Stimulated activated CD4-positive, alpha-beta T cell treated with anti-CD3 and anti-CD28 coated beads, Interleukin-15, amount 100 ng/mL, for 24 hours (primary cell): ENCODE data around the gene LRRC8B.
A peak's percentile ranks its signal among the peaks of the same experiment; 100 is the strongest.
"Not testable (repeated sequence)": the region's sequence is repeated elsewhere in the genome, so short reads cannot be mapped to it uniquely, and the experiment has no call there.

ENCODE experiments used
- DNase-seq: peaks from one replicate; pipeline ENCODE4 v3.0.0-alpha.2; 2020

LRRC8B gene

DNA sequence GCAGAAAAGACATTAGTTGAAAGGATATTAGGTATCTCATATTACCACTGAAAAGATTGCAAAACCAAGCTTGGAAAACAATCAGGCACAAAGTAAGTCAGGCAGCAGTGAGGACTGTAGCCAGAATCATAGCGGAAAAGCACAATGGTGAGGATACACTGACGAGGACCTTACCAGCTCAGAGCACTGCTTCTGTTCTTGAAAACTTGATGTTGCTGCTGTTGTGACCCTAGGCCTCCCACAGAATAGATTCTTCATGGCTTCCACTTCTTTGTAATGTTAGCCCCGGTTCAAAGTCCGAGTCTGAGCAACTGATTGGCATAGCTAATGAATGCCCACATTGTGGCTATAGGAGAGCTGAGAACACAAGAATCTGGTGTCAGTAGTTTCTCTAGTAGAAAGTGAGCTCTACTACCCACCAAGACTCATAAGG is 63.1 kb downstream of the LRRC8B start:
- DNase-seq: no peak

DNA sequence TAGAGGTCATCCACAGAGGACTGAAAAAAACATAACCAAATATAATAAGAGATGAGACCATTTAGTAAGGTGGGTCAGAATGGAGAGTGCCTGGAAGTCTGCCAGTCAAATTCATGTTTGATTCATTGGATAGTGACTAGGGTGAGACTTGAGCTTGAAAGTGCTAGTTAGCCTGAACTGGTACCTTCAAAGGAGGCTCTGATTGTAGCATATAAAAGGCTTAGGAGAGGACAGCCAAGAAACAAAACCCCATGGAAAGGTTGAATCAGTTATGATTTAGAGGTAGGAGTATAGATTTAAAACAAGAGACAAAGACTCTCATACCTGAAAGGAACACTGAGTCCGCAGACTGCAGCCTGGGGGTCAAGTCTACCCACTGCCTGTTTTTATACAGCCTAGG is 63.9 kb downstream of the LRRC8B start:
- DNase-seq: no peak

DNA sequence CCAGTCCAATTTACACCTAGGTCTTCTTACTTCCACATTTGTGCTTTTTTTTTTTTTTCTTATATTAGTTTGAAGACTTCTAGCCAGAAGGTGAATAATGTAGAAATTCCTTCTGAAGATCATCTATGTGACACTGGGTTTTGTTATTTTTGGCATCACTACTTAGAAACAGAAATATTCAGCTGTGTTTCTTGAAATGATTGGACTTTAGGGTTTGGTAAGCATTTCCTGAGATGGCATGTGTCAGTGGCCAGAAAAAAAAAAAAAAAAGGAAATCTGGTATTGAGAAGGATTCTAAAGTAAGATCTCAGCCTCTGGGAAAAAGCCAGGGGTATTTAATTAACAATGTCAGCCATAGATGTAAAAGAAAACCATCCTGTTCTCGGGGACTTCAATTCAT is 64.9 kb downstream of the LRRC8B start:
- no peak for DNase-seq

DNA sequence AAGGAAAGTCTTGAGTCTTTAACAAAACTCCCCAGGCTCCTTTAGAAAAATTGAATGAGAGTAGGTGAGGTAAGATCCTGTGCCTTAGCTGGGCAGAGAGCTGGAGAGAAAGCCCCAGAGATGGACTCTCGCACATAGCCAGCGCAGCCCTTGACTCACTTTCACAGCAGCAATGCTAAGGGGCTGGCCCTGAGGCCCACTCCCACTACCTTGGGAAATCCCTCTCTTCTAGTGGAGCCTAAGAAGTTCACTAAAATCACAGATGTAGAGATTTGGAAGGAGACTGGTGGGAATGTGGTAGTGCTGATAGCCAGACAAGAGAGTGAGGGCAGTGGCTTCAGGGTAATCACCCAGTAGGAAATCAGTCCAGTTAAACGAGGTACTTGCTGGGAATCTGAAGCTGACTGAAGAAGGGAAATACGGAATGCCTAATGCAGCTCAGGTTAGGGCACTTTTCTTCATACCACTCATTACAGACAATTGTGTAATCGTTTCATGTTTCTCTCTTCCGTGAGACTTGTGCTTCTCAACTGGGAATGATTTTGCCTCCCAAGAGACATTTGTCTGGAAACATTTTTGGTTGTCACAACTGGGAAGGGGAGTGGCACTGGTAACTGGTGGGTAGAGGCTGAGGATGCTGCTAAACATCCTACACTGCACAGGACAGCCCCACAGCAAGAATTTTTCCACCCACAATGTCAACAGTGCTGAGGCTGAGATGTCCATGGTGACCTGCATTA is 65.9 kb downstream of the LRRC8B start:
- DNase-seq: peak; percentile 25

DNA sequence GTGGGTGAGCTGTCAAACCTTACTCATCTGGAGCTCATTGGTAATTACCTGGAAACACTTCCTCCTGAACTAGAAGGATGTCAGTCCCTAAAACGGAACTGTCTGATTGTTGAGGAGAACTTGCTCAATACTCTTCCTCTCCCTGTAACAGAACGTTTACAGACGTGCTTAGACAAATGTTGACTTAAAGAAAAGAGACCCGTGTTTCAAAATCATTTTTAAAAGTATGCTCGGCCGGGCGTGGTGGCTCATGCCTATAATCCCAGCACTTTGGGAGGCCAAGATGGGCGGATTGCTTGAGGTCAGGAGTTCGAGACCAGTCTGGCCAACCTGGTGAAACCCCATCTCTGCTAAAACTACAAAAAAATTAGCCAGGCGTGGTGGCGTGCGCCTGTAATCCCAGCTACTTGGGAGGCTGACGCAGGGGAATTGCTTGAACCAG is 68.3 kb downstream of the LRRC8B start:
- not testable (repeated sequence) for DNase-seq

DNA sequence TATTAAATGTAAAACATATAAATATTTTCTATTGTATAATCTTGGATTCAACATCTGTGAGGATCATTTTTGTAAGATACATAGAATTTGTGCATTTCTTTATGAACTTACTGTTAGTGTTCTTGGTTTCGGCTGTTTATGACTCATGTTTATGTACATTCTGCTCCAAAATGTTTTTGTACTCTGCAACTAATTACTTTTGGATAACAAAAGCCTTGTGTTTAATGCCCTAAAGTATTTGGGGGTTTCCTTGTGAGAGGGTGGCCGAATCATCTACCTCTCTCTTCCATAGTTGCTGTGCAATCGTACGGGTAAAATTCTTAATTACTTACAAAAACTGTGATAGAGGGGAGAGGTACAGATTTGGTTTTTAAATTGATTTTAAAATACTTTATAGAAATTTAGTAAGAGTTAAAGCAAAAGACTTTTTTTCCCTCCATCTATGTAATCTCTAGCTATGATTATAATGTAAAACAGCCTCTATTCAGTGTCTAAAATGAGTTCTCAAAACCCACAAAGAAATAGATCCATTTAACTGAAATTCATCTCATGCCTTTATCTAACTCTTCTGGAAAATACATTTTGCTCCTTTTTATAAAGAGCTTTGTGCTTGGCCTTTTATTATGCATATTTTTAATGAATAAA is 69.6 kb downstream of the LRRC8B start:
- DNase-seq: no peak

DNA sequence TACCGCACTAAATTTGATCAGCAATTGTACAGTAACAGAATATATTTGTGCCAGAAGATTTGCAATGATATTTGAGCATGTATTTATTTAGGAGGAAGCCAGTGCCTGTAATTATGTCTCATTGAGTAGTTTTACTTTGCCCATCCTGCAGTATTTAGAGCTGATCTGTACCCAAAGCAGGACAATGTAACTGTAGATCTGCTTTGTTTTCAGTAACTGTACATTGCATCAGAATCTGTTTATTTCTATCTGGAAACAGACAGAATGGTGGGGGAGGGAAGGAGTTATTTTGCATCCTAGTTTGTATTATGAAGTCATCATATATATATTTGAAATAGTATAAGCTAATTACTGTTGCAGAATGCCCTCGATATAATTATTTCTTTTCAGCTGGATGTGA is 72.1 kb downstream of the LRRC8B start:
- no peak for DNase-seq

DNA sequence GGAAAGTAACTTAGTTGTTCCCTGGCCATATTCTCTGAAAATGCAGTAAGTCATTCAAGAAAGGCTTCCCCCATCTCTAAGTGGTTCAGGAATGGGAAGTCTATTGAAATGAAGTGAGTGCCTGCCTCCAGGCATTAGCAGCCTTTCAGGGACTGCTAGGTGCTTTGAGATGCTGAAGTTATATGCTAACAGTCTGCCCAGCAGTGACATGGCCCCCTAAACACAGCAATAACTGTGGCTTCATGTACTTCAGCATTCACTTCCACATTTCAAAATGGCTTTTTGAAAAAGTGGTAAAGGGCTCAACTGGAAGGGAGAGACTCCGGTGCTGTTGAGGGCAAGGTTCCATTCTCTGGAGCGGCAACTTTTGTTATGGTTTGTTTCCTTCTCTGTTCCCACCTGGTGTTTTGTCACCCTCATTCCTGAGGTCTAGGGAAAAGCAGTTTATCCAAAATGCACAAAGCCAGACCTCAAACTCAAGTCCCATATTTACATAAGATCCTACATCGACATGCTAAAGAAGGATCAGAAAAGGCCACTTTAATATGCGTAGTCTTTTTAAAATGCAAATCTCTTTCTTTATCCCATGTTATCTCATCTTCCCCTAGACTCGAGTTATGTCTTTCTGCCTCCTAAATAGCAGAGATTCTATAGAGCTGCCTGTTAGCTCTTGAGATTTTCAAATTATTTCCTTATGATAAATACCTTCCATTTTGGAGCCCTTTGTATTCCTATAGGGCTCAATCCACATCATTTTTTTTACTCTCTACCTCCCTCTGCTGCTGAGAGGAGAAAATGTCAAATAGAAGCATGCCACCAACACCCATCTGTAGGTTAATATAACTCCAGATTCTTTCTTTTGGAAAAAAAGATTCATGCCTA is 74.1 kb downstream of the LRRC8B start:
- no peak for DNase-seq

DNA sequence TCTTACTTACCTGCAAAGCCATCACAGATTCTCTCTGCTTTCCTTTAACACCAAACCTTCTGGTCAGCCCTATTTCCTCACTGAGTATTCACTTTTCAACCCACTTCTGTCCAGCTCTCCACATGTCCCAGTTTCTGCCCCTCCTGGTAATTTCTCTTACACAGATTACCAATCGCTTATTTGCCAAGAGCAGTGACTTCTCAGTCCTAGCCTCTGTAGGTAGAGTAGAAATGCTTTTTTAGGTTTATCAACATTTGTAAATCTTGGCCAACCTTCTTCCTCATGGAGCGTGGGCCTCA is 74.7 kb downstream of the LRRC8B start:
- no peak for DNase-seq

DNA sequence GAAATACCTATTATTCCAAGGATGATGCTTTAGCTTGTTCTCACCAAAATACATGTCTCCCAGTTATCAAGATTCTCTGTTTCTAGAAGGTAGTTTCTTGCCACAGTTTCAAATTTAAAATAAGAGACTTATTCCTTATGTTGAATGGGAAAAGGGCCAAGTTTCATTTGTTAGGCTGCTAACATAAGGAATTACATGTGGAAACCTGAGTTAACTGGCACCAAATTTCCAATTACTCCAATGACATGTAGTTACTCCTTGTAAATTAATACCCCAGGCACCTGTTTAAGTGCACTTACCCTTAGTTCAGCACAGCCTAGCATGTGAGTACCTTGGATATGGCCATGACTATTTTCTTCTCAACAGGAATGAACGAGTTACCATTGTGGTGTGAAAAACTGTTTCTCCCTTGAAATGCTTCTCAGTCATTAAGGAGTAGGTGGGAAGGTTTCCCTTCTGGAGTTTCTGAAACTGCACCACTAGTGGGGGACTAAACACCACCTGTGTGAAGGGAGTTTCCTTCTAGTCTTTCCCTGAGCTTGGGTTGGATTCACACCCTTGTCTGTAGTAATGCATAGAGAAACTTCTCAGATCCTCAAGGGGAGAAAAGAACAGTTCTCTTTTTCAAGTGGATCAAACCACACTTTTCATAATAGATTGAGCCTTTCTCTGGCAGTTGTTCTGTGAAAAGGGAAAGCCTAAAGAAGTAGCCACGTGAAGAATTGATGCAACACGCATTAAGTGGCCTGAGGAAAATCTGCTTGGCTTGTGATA is 76.0 kb downstream of the LRRC8B start:
- no peak for DNase-seq

DNA sequence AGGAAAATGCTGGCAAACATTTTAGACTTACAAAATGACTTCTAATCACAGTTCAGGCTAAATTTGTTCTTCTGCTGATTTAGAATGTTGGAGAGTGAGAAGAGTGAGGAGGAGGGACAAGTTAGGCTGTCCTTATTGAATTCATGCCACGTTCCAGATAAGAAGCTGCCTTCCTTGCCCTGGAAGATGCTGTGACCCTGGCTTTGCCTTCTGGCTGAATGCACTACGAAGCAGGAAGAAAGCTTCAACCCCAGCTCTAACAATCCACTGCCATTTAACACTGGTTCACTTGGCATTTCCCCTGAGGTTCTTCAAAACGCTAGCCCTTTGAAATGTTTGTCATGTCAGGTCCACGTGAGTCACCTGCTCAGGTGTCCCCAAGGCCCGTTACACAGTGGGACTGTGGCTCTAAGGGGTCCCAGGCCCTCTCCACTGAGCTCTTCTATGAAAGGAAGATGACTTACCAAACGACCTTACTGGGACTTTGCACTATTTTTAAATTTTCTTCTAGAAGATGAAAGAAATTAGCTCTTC is 78.3 kb downstream of the LRRC8B start:
- peak; percentile 37 for DNase-seq

DNA sequence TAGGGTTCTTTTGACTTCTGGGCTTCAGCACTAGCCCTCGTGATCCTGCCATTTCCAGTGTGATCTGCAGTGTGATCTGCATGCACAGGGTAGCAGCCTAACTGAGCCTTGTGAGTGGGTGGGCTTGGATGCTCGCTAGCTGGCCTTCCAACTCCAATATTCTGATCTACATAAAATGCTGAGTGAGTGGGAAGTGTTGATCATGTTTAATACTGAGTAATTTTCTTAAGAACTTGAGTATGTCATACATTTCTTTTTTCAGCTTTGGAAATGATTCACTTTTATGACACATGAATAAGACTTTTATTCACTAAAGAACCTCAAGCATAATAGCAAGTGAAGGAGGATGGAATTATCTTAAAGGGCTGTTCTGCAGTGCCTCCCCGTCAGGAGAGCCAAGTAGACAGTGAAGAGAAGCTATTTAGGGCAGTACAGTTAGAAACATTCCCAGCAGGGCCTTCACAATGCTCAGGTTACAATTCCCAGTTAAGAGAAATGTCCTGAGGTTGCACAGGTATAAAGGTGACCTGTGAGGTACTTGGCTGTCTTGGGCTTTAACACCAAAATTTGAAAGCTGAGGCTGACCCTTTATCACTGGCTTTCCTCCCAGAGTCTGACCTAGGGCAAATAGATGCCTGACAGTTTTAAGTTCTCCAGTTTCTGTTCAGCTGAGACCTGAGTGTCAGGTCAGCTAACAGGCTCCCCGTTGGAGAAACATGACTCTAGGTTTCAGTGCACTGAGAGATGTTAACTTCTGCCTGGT is 79.2 kb downstream of the LRRC8B start:
- peak; percentile 75 for DNase-seq

DNA sequence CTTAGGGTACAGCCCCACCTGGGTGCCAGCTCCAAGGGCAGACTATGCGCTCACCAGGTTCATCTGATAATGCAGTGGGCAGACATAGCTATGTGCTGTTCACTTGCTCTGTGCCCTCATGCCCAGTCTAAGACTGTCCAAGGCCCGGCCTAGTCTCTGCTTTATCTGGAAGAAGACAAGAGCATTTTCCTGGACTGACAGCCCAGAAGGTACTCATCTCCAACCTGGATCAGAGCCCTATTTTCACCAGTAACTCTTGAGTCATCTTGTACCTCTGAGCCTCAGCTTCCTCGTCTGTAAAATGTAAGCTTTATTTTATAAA is 79.7 kb downstream of the LRRC8B start:
- DNase-seq: peak; percentile 46

DNA sequence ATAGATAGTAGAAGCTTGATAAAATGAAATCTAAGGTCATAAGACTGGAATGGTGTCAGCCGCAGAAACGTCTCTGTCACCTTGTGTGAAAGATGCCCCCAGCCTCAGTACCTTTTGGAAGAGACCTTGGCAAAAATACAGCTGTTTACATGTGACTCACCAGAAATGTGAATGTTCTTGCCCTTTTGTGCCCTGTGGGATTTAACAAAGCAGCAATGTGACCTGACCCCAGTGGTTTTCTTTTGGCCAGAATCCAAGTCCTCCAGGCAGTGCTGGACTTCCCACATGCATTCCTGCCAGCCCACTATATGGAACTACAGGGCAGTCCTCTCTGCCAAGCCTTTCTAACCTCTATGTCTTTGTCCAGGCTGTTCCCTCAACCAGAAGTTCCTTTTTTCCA is 81.1 kb downstream of the LRRC8B start:
- no peak for DNase-seq

DNA sequence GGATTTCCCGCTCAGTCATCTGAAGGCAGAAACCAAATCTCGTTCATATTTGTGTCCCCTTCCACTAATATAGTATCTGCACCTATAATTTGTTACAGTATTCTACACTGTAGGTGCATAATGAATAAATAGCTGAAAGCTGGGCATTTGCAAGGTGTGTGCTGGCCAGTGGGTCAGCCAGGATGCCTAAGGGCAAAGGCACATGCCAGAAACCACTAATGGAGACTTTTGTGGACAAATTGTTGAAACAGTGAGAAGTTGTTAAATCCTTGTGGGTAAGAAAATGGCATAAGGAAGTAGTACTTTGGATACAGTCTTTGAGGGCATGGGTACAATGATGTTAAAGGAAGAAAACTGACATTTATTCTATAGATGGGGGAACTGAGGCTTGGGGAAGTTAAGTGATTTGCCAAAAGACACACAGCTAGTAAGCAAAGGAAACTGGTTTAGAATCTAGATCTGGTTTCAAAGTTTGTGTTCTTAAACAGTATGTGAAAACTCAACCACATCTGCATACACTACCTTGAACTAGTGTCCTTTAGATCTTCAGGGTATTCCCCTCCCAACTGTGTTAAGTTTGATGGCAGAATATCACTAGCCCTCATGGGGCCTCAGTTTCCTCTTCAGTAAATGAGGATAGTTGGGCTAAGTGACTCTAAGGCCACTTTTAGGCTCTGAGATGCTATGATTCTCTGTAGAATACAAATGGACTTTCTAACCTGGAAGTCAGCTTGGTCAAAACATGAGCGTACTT is 81.8 kb downstream of the LRRC8B start:
- no peak for DNase-seq

DNA sequence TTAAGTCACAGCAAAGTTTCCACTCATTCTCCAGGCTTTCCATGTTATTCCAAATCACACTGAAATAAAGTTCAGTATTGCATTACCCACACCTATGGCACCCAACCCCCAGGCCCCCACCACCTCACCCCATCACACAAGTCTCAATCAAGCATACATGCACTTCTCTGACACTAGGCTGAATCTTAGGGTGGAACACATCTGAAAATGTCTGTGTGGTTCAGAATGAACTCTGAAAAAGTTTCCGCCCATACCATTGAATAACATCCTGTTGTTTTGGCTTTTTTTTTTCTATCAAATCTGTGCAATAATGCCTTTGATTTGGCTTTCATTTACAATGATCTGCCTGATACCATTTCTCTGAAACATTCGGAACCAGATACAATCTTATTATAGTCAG is 82.5 kb downstream of the LRRC8B start:
- peak; percentile 40 for DNase-seq

DNA sequence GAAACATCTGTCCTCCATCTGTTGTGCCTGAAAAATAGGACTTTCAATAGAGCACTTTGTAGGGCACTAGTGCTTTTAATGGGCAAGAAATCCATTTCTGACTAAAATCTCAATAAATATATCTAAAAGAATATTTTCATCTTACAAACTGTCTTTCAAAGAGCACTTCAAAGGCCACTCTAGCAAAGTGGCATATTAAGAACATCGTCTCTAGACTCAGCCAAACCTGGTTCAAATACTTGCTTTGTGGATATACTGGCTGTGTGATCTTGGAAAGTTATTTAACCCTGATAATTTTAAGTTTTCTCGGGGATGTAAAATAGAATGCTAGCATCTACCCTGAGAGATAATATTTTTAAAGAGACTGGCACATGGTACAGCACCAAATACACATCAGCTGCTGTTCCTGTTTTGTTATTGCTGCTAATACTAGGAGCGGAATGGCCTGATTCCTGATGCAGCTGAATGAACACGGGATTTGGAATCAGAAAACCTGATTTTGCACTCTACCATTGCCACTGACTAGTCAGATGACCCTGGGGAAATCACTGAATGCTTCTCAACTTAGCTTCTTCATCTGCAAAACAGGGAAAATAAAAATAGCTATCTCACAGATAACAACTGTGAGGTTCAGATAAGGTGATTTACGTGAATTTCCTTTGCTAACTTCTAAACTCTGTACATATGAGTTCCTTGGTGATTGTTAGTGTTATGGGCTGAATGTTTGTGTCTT is 83.1 kb downstream of the LRRC8B start:
- DNase-seq: no peak

DNA sequence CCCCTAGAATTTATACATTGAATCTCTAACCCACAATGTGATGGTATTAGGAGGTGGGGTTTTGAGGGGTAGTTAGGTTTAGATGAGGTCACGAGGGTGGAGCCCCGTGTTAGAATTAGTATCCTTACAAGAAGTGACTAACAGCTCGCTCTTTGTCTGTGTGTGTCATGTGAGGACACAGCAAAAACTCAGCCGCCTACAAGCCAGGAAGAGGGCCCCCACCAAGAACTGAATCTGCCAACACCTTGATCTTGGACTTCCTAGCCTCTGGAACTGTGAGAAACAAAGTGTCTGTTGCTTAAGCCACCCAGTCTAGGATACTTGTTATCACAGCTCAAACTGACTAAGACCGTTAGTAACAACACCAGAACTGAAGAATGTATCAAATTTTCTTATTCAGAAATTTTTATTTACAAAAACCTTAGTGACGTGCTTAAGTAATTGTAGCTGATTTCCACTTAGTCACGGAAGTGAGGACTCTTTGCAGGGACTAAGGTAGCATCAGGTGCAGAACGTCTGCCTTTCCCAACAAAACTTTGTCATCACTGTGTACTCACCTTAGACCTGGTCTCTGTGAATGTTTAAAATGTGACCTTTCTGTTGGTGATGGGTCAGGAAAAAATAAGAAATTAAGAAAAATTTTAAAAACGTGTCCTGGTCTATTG is 83.8 kb downstream of the LRRC8B start:
- DNase-seq: peak; percentile 81

DNA sequence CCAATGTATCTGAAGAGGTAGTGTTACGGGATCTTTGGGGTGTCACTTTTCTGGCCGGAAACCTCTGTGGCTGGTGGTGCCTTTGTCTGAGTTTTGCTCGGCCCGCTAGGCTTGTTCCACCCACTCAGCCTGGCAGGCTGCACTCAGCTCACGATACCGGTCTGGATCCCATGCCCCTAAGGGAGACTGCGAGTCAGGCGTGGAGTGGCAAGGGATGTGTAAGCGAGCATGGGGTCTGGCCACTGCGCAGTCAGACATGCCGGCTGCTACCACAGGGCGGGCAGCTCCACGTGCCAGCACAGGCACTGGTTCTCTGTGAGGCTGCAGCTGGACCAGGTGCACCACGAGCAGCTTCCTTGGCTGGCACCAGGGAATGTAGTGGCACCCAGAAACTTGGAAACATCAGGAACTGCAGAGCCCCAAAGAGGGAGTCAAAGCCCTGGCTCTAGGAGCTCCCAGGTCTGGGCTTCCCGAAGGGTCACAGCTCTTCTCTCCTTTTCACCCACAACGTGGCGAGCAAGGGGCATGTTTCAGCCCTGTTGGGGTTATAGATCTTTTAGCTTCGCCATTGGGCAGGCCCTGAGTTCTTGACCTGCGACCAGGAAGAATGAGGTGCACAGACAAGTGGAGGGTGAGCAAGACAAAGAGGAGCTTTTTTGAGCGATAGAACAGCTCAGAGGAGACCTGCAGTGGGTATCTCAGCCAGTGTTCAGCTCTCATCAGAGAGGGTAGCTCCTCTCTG is 84.5 kb downstream of the LRRC8B start:
- peak; percentile 77 for DNase-seq
